ENCODE results near the gene NPLOC4. TPM values are rescaled to one million over a fixed set of nuclear protein-coding genes. Genes with fewer than 3 reads are reported as not detected.

Gene NPLOC4
- total and polyA plus RNA-seq, 9 of the 15 experiments (the other 6 are each of a cell fraction or from before 2014, with no cell fraction given): 1.5 to 116 (median 64.5) TPM

- TF ChIP-seq, protein P1, sequence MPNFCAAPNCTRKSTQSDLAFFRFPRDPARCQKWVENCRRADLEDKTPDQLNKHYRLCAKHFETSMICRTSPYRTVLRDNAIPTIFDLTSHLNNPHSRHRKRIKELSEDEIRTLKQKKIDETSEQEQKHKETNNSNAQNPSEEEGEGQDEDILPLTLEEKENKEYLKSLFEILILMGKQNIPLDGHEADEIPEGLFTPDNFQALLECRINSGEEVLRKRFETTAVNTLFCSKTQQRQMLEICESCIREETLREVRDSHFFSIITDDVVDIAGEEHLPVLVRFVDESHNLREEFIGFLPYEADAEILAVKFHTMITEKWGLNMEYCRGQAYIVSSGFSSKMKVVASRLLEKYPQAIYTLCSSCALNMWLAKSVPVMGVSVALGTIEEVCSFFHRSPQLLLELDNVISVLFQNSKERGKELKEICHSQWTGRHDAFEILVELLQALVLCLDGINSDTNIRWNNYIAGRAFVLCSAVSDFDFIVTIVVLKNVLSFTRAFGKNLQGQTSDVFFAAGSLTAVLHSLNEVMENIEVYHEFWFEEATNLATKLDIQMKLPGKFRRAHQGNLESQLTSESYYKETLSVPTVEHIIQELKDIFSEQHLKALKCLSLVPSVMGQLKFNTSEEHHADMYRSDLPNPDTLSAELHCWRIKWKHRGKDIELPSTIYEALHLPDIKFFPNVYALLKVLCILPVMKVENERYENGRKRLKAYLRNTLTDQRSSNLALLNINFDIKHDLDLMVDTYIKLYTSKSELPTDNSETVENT (CRISPR knock-in tag; IDR thresholded peaks at IDR 0.05): no peak
- TF ChIP-seq ZNF444 (CRISPR knock-in tag; IDR thresholded peaks at IDR 0.05) (0 out of 2 replicates have a peak, but pooled peaks have one; percentile 20), DIDO1 (tag; IDR thresholded peaks at IDR 0.05; ENCODE audit: low read depth) (no peak), CC2D1A (IDR thresholded peaks at IDR 0.05) (no peak), HCFC1 (IDR thresholded peaks at IDR 0.05; ENCODE audit: low read depth, low read length) (no peak), ZKSCAN1 (IDR thresholded peaks at IDR 0.05; ENCODE audit: low read depth, low read length) (0 out of 2 replicates have a peak, but pooled peaks have one; percentile 2), NCOA1 (IDR thresholded peaks at IDR 0.05; ENCODE audit: low read depth) (no peak), ZNF12 (CRISPR knock-in tag; IDR thresholded peaks at IDR 0.05) (no peak), SMAD3 (CRISPR knock-in tag; conservative IDR thresholded peaks at IDR 0.05) (peak; percentile 77; the same call in 1 of the 2 replicates), POLR2AphosphoS2 (IDR thresholded peaks at IDR 0.05; ENCODE audit: low read length) (peak; percentile 93), FUS (optimal IDR thresholded peaks at IDR 0.05; ENCODE audit: low read depth, low read length) (no peak), RUNX1 (IDR thresholded peaks at IDR 0.05; ENCODE audit: low read depth) (no peak), ELF1 (tag; IDR thresholded peaks at IDR 0.05) (no peak), KLF16 (IDR thresholded peaks at IDR 0.05) (no peak), OTX1 (CRISPR knock-in tag; IDR thresholded peaks at IDR 0.05) (peak; percentile 70), NFATC3 (IDR thresholded peaks at IDR 0.05) (no peak), TEAD4 (IDR thresholded peaks at IDR 0.05; ENCODE audit: low read length) (no peak), TEAD4 (CRISPR knock-in tag; IDR thresholded peaks at IDR 0.05; ENCODE audit: borderline replicate concordance) (no peak), MEF2A (IDR thresholded peaks at IDR 0.05; ENCODE audit: control insufficient read depth, low read depth, low read length) (no peak), BCLAF1 (IDR thresholded peaks at IDR 0.05; ENCODE audit: borderline replicate concordance in 1 of 2, control insufficient read depth in 1 of 2, low read depth in 2 of 2, low read length in 1 of 2) (peak in 1 of 2 experiments; percentile 68; a peak in 1 of 4 replicates), BCL6 (CRISPR knock-in tag; IDR thresholded peaks at IDR 0.05) (no peak), KLF13 (tag; IDR thresholded peaks at IDR 0.05; ENCODE audit: borderline replicate concordance, low read depth) (no peak)
- TF ChIP-seq, protein P2, sequence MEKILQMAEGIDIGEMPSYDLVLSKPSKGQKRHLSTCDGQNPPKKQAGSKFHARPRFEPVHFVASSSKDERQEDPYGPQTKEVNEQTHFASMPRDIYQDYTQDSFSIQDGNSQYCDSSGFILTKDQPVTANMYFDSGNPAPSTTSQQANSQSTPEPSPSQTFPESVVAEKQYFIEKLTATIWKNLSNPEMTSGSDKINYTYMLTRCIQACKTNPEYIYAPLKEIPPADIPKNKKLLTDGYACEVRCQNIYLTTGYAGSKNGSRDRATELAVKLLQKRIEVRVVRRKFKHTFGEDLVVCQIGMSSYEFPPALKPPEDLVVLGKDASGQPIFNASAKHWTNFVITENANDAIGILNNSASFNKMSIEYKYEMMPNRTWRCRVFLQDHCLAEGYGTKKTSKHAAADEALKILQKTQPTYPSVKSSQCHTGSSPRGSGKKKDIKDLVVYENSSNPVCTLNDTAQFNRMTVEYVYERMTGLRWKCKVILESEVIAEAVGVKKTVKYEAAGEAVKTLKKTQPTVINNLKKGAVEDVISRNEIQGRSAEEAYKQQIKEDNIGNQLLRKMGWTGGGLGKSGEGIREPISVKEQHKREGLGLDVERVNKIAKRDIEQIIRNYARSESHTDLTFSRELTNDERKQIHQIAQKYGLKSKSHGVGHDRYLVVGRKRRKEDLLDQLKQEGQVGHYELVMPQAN (IDR thresholded peaks at IDR 0.05; ENCODE audit: borderline replicate concordance): no peak
Measured at GRCh38 chr17:81509207-81509971, 127.5 kb downstream of the NPLOC4 start (continued).

Data from K562 (cell line).